Measurements from ENCODE around the gene RNF225. TPM values are rescaled to one million over a fixed set of nuclear protein-coding genes. Genes with fewer than 3 reads are reported as not detected.

The RNF225 gene
- total and polyA plus RNA-seq, 2 of the 13 experiments (the other 11 are each of a cell fraction or from before 2014, with no cell fraction given): not detected

DNA sequence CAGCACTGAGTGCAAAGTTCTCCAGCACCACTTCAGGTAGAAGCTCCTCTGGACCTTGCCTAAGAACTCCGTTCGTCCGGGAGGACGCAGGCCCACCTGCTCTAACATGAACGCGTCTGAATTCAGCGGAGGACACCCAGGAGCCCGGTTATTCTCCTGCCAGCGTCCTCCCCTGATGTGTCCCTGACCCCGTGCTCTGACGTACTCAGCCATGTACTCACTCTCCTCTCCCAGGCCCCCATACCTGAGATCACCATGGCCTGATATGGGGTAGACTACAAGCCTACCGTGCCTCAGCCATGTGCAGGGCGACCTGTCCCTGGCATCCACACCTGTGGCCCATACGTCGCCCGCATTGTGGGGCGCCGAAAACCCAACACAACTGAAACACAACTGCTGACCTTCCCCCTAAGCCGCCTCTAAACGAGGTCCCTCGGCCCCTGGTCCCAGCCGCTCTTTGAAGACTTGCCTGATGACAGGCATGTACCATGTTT is 12.2 kb downstream of the RNF225 start (continued):
- TF ChIP-seq, protein P1, sequence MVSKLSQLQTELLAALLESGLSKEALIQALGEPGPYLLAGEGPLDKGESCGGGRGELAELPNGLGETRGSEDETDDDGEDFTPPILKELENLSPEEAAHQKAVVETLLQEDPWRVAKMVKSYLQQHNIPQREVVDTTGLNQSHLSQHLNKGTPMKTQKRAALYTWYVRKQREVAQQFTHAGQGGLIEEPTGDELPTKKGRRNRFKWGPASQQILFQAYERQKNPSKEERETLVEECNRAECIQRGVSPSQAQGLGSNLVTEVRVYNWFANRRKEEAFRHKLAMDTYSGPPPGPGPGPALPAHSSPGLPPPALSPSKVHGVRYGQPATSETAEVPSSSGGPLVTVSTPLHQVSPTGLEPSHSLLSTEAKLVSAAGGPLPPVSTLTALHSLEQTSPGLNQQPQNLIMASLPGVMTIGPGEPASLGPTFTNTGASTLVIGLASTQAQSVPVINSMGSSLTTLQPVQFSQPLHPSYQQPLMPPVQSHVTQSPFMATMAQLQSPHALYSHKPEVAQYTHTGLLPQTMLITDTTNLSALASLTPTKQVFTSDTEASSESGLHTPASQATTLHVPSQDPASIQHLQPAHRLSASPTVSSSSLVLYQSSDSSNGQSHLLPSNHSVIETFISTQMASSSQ (IDR thresholded peaks at IDR 0.05; ENCODE audit: low read depth): no peak
- TF ChIP-seq, protein P1 (CRISPR knock-in tag; IDR thresholded peaks at IDR 0.05; ENCODE audit: borderline replicate concordance): no peak
- peak; percentile 5; the same call in 1 of the 2 replicates for TF ChIP-seq KDM2A (CRISPR knock-in tag; IDR thresholded peaks at IDR 0.05; ENCODE audit: borderline replicate concordance, low read depth)
- TF ChIP-seq ZNF414 (CRISPR knock-in tag; IDR thresholded peaks at IDR 0.05): peak; percentile 5; the same call in 1 of the 2 replicates
- no peak for TF ChIP-seq ZNF652 (CRISPR knock-in tag; IDR thresholded peaks at IDR 0.05; ENCODE audit: borderline replicate concordance, low read depth)
- TF ChIP-seq MED1 (CRISPR knock-in tag; IDR thresholded peaks at IDR 0.05): peak; percentile 3; the same call in 1 of the 2 replicates
- peak; percentile 32; the same call in 1 of the 2 replicates for TF ChIP-seq NR2F6 (IDR thresholded peaks at IDR 0.05)
- TF ChIP-seq NR2F6 (CRISPR knock-in tag; IDR thresholded peaks at IDR 0.05): peak; percentile 31; the same call in 1 of the 2 replicates
- TF ChIP-seq NCOR1 (IDR thresholded peaks at IDR 0.05; ENCODE audit: borderline replicate concordance, low read length): no peak
- TF ChIP-seq, protein P2, sequence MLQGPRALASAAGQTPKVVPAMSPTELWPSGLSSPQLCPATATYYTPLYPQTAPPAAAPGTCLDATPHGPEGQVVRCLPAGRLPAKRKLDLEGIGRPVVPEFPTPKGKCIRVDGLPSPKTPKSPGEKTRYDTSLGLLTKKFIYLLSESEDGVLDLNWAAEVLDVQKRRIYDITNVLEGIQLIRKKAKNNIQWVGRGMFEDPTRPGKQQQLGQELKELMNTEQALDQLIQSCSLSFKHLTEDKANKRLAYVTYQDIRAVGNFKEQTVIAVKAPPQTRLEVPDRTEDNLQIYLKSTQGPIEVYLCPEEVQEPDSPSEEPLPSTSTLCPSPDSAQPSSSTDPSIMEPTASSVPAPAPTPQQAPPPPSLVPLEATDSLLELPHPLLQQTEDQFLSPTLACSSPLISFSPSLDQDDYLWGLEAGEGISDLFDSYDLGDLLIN (CRISPR knock-in tag; IDR thresholded peaks at IDR 0.05; ENCODE audit: borderline replicate concordance): no peak
- TF ChIP-seq MAX (IDR thresholded peaks at IDR 0.05): peak; percentile 34; the same call in 1 of the 2 replicates
- TF ChIP-seq KDM3A (CRISPR knock-in tag; IDR thresholded peaks at IDR 0.05; ENCODE audit: low read depth): peak; percentile 39; the same call in 1 of the 2 replicates
- TF ChIP-seq KDM5B (CRISPR knock-in tag; IDR thresholded peaks at IDR 0.05; ENCODE audit: borderline replicate concordance): no peak
- TF ChIP-seq MED13 (CRISPR knock-in tag; IDR thresholded peaks at IDR 0.05): no peak
- peak; percentile 74; the same call in 1 of the 2 replicates for TF ChIP-seq NCOA1 (CRISPR knock-in tag; IDR thresholded peaks at IDR 0.05)
- no peak for TF ChIP-seq ZNF383 (CRISPR knock-in tag; IDR thresholded peaks at IDR 0.05; ENCODE audit: borderline replicate concordance)
- TF ChIP-seq GPN1 (CRISPR knock-in tag; IDR thresholded peaks at IDR 0.05; ENCODE audit: borderline replicate concordance): no peak
- TF ChIP-seq TBX2 (CRISPR knock-in tag; IDR thresholded peaks at IDR 0.05; ENCODE audit: borderline replicate concordance): no peak
- peak; percentile 43; the same call in 1 of the 2 replicates for TF ChIP-seq ZC3H13 (CRISPR knock-in tag; IDR thresholded peaks at IDR 0.05)
- TF ChIP-seq ZNF160 (CRISPR knock-in tag; IDR thresholded peaks at IDR 0.05): no peak; the same call in 1 of the 2 replicates
- no peak for TF ChIP-seq ZNF333 (CRISPR knock-in tag; IDR thresholded peaks at IDR 0.05; ENCODE audit: borderline replicate concordance)
- peak; percentile 40; the same call in 1 of the 2 replicates for TF ChIP-seq ZNF607 (CRISPR knock-in tag; IDR thresholded peaks at IDR 0.05; ENCODE audit: borderline replicate concordance)
- TF ChIP-seq, protein P3, sequence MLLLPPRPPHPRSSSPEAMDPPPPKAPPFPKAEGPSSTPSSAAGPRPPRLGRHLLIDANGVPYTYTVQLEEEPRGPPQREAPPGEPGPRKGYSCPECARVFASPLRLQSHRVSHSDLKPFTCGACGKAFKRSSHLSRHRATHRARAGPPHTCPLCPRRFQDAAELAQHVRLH (CRISPR knock-in tag; IDR thresholded peaks at IDR 0.05; ENCODE audit: borderline replicate concordance, low read depth): no peak
- no peak for TF ChIP-seq PRPF4 (IDR thresholded peaks at IDR 0.05; ENCODE audit: low read depth, low read length, poor library complexity, severe bottlenecking)
- TF ChIP-seq ISX (CRISPR knock-in tag; conservative IDR thresholded peaks at IDR 0.05): no peak
- TF ChIP-seq MTA1 (CRISPR knock-in tag; IDR thresholded peaks at IDR 0.05; ENCODE audit: borderline replicate concordance): 0 out of 2 replicates have a peak, but pooled peaks have one; percentile 10
